ENCODE measurements around the gene STX11.
"Not testable (repeated sequence)": the region's sequence is repeated elsewhere in the genome, so short reads cannot be mapped to it uniquely, and the experiment has no call there.

The STX11 gene

GRCh38 chr6:144149894-144150709 lies at the start of gene STX11:
Gene STX11, plus strand, starts transcription at chr6:144150517. Its CDS starts 36,111 bp downstream, at chr6:144186628.
- DNase-seq (ENCODE audit: low read depth) = peak; percentile 40

GRCh38 chr6:144103026-144103563 lies 47.2 kb upstream of the STX11 start:
- no peak for DNase-seq (ENCODE audit: low read depth)

GRCh38 chr6:144104488-144104887 lies 45.8 kb upstream of the STX11 start:
- DNase-seq (ENCODE audit: low read depth) = no peak

- DNase-seq (ENCODE audit: low read depth) = no peak
Observed at GRCh38 chr6:144104898-144105487, 45.3 kb upstream of the STX11 start.

GRCh38 chr6:144106206-144106605 lies 44.1 kb upstream of the STX11 start:
- DNase-seq (ENCODE audit: low read depth) = no peak

- no peak for DNase-seq (ENCODE audit: low read depth)
Observed at GRCh38 chr6:144110210-144110609, 40.1 kb upstream of the STX11 start.

- DNase-seq (ENCODE audit: low read depth) = no peak
Observed at GRCh38 chr6:144113366-144113765, 37.0 kb upstream of the STX11 start.

- DNase-seq (ENCODE audit: low read depth) = no peak
Observed at GRCh38 chr6:144115219-144115618, 35.1 kb upstream of the STX11 start.

GRCh38 chr6:144119376-144119775 lies 30.9 kb upstream of the STX11 start:
- DNase-seq (ENCODE audit: low read depth) = no peak

- no peak for DNase-seq (ENCODE audit: low read depth)
Observed at GRCh38 chr6:144122861-144123260, 27.5 kb upstream of the STX11 start.

- no peak for DNase-seq (ENCODE audit: low read depth)
Observed at GRCh38 chr6:144123421-144123820, 26.9 kb upstream of the STX11 start.

GRCh38 chr6:144123836-144124235 lies 26.5 kb upstream of the STX11 start:
- DNase-seq (ENCODE audit: low read depth) = no peak

GRCh38 chr6:144127097-144127496 lies 23.2 kb upstream of the STX11 start:
- DNase-seq (ENCODE audit: low read depth) = no peak

- DNase-seq (ENCODE audit: low read depth) = no peak
Observed at GRCh38 chr6:144129469-144129868, 20.8 kb upstream of the STX11 start.

GRCh38 chr6:144131248-144131709 lies 19.0 kb upstream of the STX11 start:
- no peak for DNase-seq (ENCODE audit: low read depth)

- DNase-seq (ENCODE audit: low read depth) = not testable (repeated sequence)
Observed at GRCh38 chr6:144132167-144132690, 18.1 kb upstream of the STX11 start.

- no peak for DNase-seq (ENCODE audit: low read depth)
Observed at GRCh38 chr6:144133225-144133821, 17.0 kb upstream of the STX11 start.

- no peak for DNase-seq (ENCODE audit: low read depth)
Observed at GRCh38 chr6:144134176-144134575, 16.1 kb upstream of the STX11 start.

GRCh38 chr6:144134737-144135136 lies 15.6 kb upstream of the STX11 start:
- no peak for DNase-seq (ENCODE audit: low read depth)

GRCh38 chr6:144138542-144138941 lies 11.8 kb upstream of the STX11 start:
- DNase-seq (ENCODE audit: low read depth) = no peak

- no peak for DNase-seq (ENCODE audit: low read depth)
Observed at GRCh38 chr6:144139817-144140216, 10.5 kb upstream of the STX11 start.

GRCh38 chr6:144140867-144141266 lies 9.4 kb upstream of the STX11 start:
- DNase-seq (ENCODE audit: low read depth) = no peak

- DNase-seq (ENCODE audit: low read depth) = no peak
Observed at GRCh38 chr6:144141470-144141869, 8.8 kb upstream of the STX11 start.

Measured in stimulated activated CD8-positive, alpha-beta memory T cell treated with anti-CD3 and anti-CD28 coated beads, Interleukin-15, amount 100 ng/mL, for 1 hour (primary cell).